Ramos (cell line): ENCODE results near the gene C1QTNF4.

ENCODE experiments used
- in situ Hi-C: fragments of 300-500 bp; cut with MboI; formaldehyde crosslinking; loops from one replicate; pipeline ENCODE4 v1.14.3; 2022; ENCODE audit warnings: low sequenced_read_pairs; ENCODE audit not compliant: unreplicated experiment

Gene C1QTNF4

GRCh38 chr11:47593934-47594855, at the start of gene C1QTNF4:
TSS of gene C1QTNF4 (minus strand) at chr11:47594411. CDS start at chr11:47590810, 3,601 bp downstream.
- in situ Hi-C loops: no loop called here

DNA sequence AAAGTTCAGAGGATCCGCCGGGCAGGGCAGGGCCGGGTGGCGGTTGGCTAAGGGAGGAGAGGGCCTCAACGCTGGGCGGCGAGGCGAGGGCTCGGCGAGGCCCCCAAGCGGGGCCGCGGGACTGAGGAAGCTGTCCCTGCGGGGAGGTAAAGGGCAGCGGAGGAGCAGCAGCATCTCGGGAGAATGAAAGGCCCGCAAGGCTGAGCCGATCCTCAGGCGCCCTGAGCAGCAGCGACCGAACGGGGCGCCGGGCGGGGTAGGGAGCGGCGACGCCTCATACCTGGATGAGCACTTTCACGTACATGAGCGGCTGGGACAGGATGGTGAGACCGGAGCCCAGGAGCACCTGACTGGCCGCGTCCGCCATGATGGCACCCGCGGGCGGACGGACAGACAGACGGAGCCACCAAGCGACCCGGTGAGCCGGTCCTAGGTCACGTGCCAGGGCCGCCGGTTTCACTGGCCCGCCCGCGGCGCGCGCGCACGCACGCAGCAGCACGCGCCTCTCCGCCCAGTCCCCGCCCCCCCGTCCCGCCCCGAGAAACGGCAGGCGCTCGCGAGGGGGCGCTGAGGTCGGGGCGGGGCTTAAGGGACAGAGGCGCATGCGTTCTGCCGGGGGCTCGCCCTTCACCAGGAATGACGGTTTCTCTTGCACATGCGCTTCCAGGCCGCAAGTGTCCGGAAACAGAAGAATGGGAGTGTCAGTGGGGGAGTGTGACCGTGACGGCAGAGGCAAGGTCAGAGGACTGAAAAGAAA, 48.1 kb upstream of the C1QTNF4 start, which contains the start of gene MTCH2:
MTCH2 (minus strand) TSS at position 461 of the 757 bp plus-strand sequence; CDS start at position 367, 94 bp downstream.
- in situ Hi-C loops: loop anchor here (25.0 kb wide), 1 partner anchor 95 kb away; no protein-coding TSS in a partner anchor

- in situ Hi-C loops: loop anchor here (25.0 kb wide), 1 partner anchor 96 kb away; no protein-coding TSS in a partner anchor
These were observed 47.4 kb upstream of the C1QTNF4 start for GRCh38 chr11:47641600-47642098.

- in situ Hi-C loops: loop anchor here (25.0 kb wide), 1 partner anchor 97 kb away; no protein-coding TSS in a partner anchor
These were observed 46.3 kb upstream of the C1QTNF4 start for GRCh38 chr11:47640506-47640905.

DNA sequence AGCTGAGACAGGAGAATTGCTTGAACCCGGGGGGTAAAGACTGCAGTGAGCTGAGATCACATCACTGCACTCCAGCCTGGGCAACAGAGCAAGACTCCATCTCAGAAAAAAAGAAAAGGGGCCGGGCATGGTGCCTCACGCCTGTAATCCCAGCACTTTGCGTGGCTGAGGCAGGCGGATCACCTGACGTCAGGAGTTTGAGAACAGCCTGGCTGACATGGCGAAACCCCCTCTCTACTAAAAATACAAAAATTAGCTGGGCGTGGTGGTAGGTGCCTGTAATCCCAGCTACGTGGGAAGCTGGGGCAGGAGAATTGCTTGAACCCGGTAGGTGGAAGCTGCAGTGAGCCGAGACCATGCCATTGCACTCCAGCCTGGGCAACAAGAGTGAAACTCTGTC, 42.1 kb upstream of the C1QTNF4 start:
- in situ Hi-C loops: loop anchor here (25.0 kb wide), 1 partner anchor 101 kb away; no protein-coding TSS in a partner anchor

GRCh38 chr11:47631473-47631872, 37.3 kb upstream of the C1QTNF4 start:
- in situ Hi-C loops: loop anchor here (25.0 kb wide), 1 partner anchor 106 kb away; no protein-coding TSS in a partner anchor

- in situ Hi-C loops: loop anchor here (25.0 kb wide), 1 partner anchor 109 kb away; no protein-coding TSS in a partner anchor
These were observed 33.8 kb upstream of the C1QTNF4 start for GRCh38 chr11:47628026-47628425.

GRCh38 chr11:47626234-47626633, 32.0 kb upstream of the C1QTNF4 start:
- in situ Hi-C loops: loop anchor here (25.0 kb wide), 1 partner anchor 111 kb away; no protein-coding TSS in a partner anchor

- in situ Hi-C loops: no loop called here
These were observed 26.7 kb upstream of the C1QTNF4 start for GRCh38 chr11:47620836-47621378.

DNA sequence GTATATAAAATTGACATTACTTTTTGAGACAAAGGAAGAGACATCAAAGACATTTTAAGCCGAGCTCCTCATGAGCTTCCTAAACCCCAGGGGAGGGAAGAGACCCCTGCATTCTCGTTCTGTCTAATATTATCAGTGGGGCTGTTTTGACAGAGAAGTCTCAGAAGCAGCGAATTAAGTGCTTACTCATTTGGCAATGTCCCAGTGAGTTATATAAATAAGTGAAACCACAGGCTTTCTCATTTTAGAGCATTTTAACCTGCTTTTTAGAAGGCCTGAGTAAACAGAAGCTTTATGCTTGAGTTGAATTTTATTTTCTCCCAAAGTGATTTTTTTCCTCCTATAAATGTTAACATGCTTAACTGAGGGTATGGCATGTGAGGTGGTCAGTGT, 23.2 kb upstream of the C1QTNF4 start:
- in situ Hi-C loops: no loop called here

DNA sequence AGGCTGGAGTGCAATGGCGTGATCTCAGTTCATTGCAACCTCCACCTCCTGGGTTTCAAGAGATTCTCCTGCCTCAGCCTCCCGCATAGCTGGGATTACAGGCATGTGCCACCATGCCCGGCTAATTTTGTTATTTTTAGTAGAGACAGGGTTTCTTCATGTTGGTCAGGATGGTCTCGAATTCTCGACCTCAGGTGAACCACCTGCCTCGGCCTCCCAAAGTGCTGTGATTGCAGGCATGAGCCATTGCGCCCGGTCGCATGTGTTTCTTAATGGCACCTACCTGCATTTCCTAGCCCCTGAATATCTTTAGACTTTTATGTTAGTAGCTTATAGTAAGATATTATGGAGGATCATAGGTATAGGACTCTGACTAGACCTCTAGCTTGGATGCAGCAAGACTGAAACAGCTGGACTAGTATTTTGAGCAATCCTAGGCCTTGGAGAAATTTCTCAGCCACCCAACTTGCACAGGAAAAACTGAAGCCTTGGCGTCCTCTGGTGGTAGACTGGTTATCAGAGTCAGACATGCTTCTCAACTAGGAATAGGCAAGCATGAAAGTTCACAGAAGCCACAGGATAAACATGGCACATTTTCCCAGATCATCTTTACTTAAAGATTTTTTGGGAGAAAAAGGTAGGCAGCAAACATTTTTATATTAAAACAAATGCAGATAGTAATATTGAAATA, 22.7 kb upstream of the C1QTNF4 start:
- in situ Hi-C loops: no loop called here

DNA sequence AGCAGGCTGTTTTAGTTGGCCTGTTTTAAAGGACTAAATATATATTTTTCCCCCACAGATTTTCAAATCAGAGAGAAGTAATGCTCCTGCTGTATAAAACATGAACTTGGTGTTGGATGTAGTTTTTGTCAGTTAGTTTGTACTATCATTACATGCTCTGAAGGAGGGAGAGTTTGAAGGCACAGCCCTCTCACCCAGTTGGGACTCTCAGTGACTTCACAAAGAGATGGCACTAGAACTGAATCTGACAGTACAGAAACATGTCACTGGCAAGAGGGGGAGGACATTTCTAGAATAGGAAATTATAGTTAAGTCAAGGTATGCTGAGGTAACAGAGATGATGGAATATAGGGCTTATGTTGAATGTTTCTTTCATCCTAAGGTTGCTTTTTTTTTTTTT, 21.0 kb upstream of the C1QTNF4 start:
- in situ Hi-C loops: no loop called here

DNA sequence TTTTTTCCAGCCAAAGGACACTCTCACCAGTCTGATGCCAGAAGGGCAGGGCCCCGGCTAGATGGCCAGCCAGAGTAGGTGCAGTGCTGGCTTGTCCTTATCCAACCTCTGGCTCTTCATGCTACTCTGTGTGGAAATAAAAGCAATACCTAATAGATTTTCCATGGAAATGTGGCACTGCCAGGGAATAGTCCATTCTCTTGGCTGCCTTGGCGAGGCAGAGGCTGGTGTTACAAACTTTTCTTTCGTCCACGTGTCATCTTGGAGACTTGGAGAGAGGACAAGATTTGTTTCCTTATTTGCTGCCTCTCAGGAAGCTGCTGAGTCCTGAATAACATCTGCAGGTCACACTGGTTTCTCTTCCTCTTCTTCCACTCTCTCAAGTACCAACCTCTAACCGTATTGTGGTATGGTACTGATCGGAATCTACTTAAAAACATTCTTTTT, 17.2 kb upstream of the C1QTNF4 start:
- in situ Hi-C loops: no loop called here

DNA sequence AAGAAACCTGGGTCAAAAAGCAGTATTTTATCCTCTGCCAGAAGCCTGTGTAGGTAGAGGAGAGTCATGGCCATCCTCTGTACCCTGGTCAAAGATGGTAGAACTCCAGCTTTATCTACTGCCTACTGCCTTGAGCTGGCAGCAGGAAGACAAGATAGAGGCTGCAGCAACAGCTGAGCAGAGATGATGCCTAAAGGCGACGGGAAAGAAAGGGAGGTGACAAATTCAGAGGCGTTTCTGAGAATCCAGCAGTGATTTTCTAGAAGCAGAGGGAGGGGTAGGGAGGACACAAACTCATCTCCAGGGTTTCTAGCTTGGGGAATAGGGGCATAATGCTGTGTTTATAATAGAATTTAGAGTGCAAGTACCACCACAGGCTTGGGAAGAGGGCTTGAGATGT, 15.5 kb upstream of the C1QTNF4 start:
- in situ Hi-C loops: no loop called here

- in situ Hi-C loops: no loop called here
These were observed 13.2 kb upstream of the C1QTNF4 start for GRCh38 chr11:47607380-47607779.

- in situ Hi-C loops: no loop called here
These were observed 12.5 kb upstream of the C1QTNF4 start for GRCh38 chr11:47606731-47607130.

DNA sequence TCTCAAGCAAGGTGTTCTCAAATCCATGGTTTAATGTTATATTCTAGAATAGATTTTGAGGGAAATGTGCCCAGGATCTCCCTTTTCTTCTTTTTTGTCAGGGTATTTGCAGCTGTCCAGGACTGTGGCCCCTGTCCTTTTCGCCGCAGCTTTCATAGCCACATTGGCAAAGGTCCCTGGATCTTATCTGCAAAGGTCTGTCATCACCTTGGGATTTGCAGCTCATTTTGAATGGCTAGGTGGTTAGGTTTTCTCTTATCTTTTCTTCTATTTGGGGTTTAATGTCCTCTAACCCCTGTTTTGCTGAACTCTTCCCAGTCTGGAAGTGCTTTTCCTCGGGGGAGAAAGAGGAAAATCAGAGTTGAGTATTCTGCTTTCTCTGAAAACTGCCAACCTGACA, 11.7 kb upstream of the C1QTNF4 start:
- in situ Hi-C loops: no loop called here

- in situ Hi-C loops: no loop called here
These were observed 9.1 kb upstream of the C1QTNF4 start for GRCh38 chr11:47603295-47603694.

DNA sequence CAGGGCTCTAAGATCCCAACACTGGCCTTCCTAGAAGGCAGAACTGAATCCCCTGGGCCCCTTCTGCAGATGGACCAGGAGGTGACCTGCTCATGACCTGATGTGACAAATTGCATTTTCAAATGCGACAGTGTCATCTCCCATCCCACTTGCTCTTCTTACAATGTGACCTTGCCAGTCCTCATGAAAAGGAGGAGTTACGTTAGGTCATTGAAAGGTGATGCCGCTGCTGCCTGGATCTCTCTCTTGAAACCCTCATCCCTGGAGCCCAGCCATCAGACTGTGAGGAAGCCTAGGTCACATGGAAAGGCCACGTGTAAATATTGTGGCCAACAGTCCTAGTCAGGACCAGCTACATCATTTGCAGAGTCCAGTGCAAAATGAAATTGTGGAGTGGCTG, 5.7 kb upstream of the C1QTNF4 start:
- in situ Hi-C loops: no loop called here
